ENCODE measurements around the gene RBM48.

Gene RBM48

DNA sequence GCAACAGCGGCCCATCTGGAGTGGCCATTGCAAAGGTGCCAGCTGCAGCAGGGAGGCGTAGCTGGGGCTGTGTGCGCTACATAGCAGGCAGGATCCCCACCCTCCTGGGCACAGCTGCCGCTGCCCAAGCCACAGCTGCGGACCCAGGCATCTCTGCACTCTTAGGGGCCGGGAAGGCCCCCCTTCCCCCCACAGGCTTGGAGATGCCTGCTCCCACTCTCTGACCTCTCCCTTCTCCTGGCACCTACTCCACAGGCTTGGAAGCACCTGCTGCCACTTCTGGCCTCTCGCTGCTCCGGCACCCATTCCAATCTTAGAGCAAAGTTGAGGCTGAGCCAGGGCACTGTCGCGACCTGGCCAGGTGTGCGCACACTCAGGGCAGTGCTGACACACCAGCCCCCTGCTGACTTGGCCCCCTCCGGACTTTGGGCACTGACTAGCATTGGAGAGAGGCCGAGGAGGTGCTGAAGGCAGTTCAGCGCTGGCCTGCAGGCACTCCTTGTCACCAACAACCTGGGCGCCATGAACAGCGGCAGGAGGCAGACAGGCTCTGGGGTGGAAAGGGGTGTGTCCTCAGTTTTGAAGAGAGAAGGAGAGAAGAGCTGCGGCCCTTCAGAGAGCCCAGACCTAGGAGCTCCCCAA, 18.4 kb downstream of the RBM48 start:
- no peak overlapping the region for H3K4me3 ChIP-seq (ENCODE audit: low read depth in 1 of 2, low read length in 2 of 2)
- no peak overlapping the region for H3K27ac ChIP-seq (ENCODE audit: low read depth, low read length)

DNA sequence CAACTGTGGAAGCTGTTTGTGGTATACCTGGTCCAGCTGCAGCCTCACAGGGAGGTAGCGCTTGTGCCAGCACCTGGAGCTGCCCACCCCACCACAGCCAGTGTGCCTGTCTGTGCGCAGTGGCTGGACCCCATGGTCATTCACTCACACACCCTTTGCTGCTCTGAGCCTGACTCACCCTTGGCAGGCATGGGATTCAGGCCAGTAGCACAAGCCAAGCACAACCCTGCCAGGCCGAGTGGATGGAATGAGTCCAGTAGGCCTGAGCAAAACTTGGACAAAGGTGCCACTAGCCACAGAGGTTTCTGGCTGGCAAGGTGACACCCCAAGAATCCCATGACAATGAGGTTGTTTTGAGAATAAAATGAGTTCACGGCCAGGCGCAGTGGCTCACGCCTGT, 19.0 kb downstream of the RBM48 start:
- Histone ChIP-seq H3K4me3 (ENCODE audit: low read depth in 1 of 2, low read length in 2 of 2) (no peak overlapping the region), H3K9ac (ENCODE audit: low read length) (no peak overlapping the region), H3K27me3 (ENCODE audit: control insufficient read depth in 1 of 2, insufficient read depth in 2 of 2, low read length in 2 of 2) (no peaks in the 10 kb centered on the region), H3K27ac (ENCODE audit: low read depth, low read length) (no peak overlapping the region), H3K4me1 (ENCODE audit: insufficient read depth, low read length) (no peaks in the 10 kb centered on the region), H3K36me3 (ENCODE audit: insufficient read depth, low read length) (no peaks in the 10 kb centered on the region), H3K9me3 (ENCODE audit: low read length) (no peaks in the 10 kb centered on the region)

More for the DNA sequence above, 18.4 kb downstream of the RBM48 start:
- no peaks in the 10 kb centered on the region for H3K27me3 ChIP-seq (ENCODE audit: control insufficient read depth in 1 of 2, insufficient read depth in 2 of 2, low read length in 2 of 2)
- H3K9ac ChIP-seq (ENCODE audit: low read length) = no peak overlapping the region
- H3K4me1 ChIP-seq (ENCODE audit: insufficient read depth, low read length) = no peaks in the 10 kb centered on the region
- no peaks in the 10 kb centered on the region for H3K36me3 ChIP-seq (ENCODE audit: insufficient read depth, low read length)
- no peaks in the 10 kb centered on the region for H3K9me3 ChIP-seq (ENCODE audit: low read length)

DNA sequence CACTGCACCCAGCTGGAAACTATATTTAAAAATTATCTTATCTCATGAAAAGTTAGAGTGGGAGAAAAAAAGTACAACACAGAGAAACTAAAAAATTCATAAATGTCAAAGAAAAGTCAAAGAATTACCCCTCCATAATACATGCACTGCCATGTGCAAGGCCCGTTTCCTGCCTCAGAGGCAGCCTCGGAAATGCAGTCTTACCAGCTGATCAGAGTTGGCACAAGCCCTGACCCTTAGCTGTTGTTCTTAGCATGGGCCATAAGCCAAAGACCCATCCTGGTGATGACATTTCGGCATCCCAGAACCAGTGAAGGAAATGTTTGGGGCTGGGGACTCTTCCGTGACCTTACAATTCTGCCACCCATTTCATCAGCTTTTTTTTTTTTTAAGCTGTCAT, 21.6 kb downstream of the RBM48 start:
- Histone ChIP-seq H3K4me3 (ENCODE audit: low read depth in 1 of 2, low read length in 2 of 2) (no peak overlapping the region), H3K27me3 (ENCODE audit: control insufficient read depth in 1 of 2, insufficient read depth in 2 of 2, low read length in 2 of 2) (no peaks in the 10 kb centered on the region), H3K4me1 (ENCODE audit: insufficient read depth, low read length) (no peaks in the 10 kb centered on the region), H3K9ac (ENCODE audit: low read length) (no peak overlapping the region), H3K9me3 (ENCODE audit: low read length) (no peaks in the 10 kb centered on the region), H3K36me3 (ENCODE audit: insufficient read depth, low read length) (no peaks in the 10 kb centered on the region), H3K27ac (ENCODE audit: low read depth, low read length) (no peak overlapping the region)

DNA sequence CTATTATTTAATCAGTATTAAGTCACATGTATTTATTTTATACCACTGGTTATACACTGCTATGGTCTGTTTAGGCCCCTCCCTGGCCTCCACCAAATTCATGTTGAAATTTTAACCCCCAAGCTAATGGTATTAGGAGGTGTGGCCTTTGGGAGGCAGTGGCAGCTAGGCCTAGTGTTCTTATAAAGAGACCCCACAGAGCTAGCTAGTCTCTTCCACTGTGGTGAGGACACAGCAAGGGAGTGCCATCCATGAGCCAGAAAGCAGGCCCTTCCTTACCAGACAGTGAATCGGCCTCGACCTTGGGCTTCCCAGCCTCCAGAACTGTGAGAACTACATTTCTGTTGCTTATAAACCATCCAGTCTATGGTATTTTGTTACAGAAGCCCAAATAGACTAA, 28.7 kb downstream of the RBM48 start:
- Histone ChIP-seq H3K27ac (ENCODE audit: low read depth, low read length) (no peak overlapping the region), H3K4me1 (ENCODE audit: insufficient read depth, low read length) (no peaks in the 10 kb centered on the region), H3K9me3 (ENCODE audit: low read length) (no peaks in the 10 kb centered on the region), H3K36me3 (ENCODE audit: insufficient read depth, low read length) (peaks cover 3% of the 10 kb centered on the region), H3K9ac (ENCODE audit: low read length) (no peak overlapping the region), H3K4me3 (ENCODE audit: low read depth in 1 of 2, low read length in 2 of 2) (no peak overlapping the region), H3K27me3 (ENCODE audit: control insufficient read depth in 1 of 2, insufficient read depth in 2 of 2, low read length in 2 of 2) (no peaks in the 10 kb centered on the region)

DNA sequence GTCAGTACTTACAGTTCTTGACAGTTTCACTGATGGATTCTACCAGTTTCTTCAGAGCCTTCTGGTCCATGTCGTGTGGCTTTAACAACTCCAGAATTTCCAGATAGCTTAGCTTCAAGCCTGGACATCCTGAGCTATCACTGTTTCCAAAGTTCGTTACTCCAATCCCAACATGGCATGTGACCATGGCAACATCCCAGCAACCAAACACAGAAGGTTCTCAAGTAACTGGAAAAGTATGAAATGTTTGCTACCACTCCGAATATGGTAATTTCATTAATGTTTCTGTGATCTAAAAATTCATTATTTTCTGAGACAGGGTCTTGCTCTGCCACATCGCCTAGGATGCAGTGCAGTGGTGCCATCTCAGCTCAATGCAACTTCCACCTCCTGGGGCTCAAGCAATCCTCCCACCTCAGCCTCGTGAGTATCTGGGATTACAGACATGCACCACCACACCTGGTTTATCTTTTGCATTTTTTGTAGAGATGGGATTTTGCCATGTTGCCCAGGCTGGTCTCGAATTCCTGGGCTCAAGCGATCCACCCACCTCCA, 29.3 kb downstream of the RBM48 start:
- Histone ChIP-seq H3K27ac (ENCODE audit: low read depth, low read length) (no peak overlapping the region), H3K9me3 (ENCODE audit: low read length) (no peaks in the 10 kb centered on the region), H3K4me1 (ENCODE audit: insufficient read depth, low read length) (no peaks in the 10 kb centered on the region), H3K9ac (ENCODE audit: low read length) (no peak overlapping the region), H3K36me3 (ENCODE audit: insufficient read depth, low read length) (peaks cover 3% of the 10 kb centered on the region), H3K27me3 (ENCODE audit: control insufficient read depth in 1 of 2, insufficient read depth in 2 of 2, low read length in 2 of 2) (no peaks in the 10 kb centered on the region), H3K4me3 (ENCODE audit: low read depth in 1 of 2, low read length in 2 of 2) (no peak overlapping the region)

DNA sequence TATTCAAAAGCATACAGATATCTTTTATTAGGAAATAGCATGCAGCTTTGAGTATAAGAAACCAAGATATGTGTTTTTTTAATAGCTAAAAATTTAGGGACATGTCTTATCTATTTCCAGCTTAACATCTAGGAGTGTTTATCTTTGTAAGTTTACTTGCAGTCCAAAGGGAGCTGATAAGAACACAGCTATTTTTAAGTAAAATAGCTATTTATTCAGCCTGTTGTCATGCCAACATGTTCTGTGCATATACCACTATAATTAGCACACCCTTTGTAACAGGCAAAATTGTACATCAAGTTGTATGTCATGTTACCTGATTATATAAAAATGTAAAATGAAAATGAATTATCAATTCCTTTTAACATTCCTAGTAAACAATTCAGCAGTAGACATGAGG, 32.0 kb downstream of the RBM48 start:
- Histone ChIP-seq H3K27ac (ENCODE audit: low read depth, low read length) (no peak overlapping the region), H3K4me1 (ENCODE audit: insufficient read depth, low read length) (no peaks in the 10 kb centered on the region), H3K9ac (ENCODE audit: low read length) (no peak overlapping the region), H3K9me3 (ENCODE audit: low read length) (no peaks in the 10 kb centered on the region), H3K4me3 (ENCODE audit: low read depth in 1 of 2, low read length in 2 of 2) (no peak overlapping the region), H3K27me3 (ENCODE audit: control insufficient read depth in 1 of 2, insufficient read depth in 2 of 2, low read length in 2 of 2) (no peaks in the 10 kb centered on the region), H3K36me3 (ENCODE audit: insufficient read depth, low read length) (peaks cover 19% of the 10 kb centered on the region)

DNA sequence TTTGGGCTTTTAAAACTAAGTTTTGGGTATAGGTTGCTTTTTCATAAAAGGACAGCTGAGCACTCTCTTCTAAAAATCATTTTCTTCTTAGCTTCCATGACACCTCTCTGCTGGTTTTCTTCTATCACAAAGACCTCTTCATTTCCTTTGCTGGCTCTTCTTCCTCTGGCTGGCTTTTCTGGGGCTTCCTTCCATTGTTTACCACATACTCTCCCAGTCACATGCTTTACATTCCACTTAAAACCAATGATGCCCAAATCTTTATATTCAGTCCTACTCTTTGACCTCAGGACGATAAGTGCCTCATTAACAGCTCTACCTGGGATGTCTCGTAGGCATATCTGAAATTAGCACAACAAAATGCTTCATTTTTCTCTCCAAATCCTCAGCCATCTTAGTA, 34.8 kb downstream of the RBM48 start:
- H3K9me3 ChIP-seq (ENCODE audit: low read length) = no peaks in the 10 kb centered on the region
- H3K27ac ChIP-seq (ENCODE audit: low read depth, low read length) = no peak overlapping the region
- H3K9ac ChIP-seq (ENCODE audit: low read length) = no peak overlapping the region
- no peaks in the 10 kb centered on the region for H3K27me3 ChIP-seq (ENCODE audit: control insufficient read depth in 1 of 2, insufficient read depth in 2 of 2, low read length in 2 of 2)
- H3K4me1 ChIP-seq (ENCODE audit: insufficient read depth, low read length) = no peaks in the 10 kb centered on the region
- H3K36me3 ChIP-seq (ENCODE audit: insufficient read depth, low read length) = peaks cover 29% of the 10 kb centered on the region
- H3K4me3 ChIP-seq (ENCODE audit: low read depth in 1 of 2, low read length in 2 of 2) = no peak overlapping the region

DNA sequence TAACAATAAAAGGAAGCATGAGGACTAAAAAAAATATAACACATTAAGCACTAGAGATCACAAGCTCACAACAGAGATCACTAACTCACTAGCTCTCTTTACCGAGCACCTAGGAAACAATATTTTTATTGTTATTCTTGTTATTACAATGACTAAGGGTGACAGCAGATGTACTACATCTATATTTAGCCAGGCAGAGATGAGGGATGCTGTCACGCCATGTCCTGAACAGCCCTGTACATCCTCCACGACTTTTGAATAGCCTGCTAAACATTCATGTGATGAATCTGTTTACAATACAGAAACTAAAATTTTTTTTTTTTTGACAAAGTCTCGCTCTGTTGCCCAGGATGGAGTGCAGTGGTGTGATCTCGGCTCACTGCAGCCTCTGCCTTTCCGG, 38.9 kb downstream of the RBM48 start:
- Histone ChIP-seq H3K9ac (ENCODE audit: low read length) (no peak overlapping the region), H3K27me3 (ENCODE audit: control insufficient read depth in 1 of 2, insufficient read depth in 2 of 2, low read length in 2 of 2) (no peaks in the 10 kb centered on the region), H3K4me1 (ENCODE audit: insufficient read depth, low read length) (no peaks in the 10 kb centered on the region), H3K27ac (ENCODE audit: low read depth, low read length) (no peak overlapping the region), H3K36me3 (ENCODE audit: insufficient read depth, low read length) (peaks cover 38% of the 10 kb centered on the region), H3K4me3 (ENCODE audit: low read depth in 1 of 2, low read length in 2 of 2) (no peak overlapping the region), H3K9me3 (ENCODE audit: low read length) (no peaks in the 10 kb centered on the region)

DNA sequence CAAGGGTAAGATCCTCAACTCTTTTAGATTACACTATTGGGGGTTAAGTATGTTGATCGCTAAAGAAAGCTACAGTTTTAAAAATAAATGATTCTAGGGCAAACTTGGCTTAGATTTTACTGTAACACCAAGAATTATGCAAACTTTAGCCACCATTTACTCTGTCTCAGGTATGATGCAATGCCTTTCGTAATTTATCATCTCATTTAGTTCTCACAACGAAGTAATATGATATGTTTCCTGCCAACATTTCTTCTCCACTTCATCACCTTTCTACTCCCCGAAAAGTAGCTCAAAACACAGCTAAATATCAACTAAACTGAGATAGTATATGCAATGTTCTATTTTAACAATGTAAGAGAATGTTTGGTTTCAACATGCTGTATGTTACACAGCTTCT, 40.5 kb downstream of the RBM48 start:
- Histone ChIP-seq H3K9ac (ENCODE audit: low read length) (no peak overlapping the region), H3K27ac (ENCODE audit: low read depth, low read length) (no peak overlapping the region), H3K4me1 (ENCODE audit: insufficient read depth, low read length) (no peaks in the 10 kb centered on the region), H3K27me3 (ENCODE audit: control insufficient read depth in 1 of 2, insufficient read depth in 2 of 2, low read length in 2 of 2) (no peaks in the 10 kb centered on the region), H3K4me3 (ENCODE audit: low read depth in 1 of 2, low read length in 2 of 2) (no peak overlapping the region), H3K9me3 (ENCODE audit: low read length) (no peaks in the 10 kb centered on the region), H3K36me3 (ENCODE audit: insufficient read depth, low read length) (peaks cover 29% of the 10 kb centered on the region)

DNA sequence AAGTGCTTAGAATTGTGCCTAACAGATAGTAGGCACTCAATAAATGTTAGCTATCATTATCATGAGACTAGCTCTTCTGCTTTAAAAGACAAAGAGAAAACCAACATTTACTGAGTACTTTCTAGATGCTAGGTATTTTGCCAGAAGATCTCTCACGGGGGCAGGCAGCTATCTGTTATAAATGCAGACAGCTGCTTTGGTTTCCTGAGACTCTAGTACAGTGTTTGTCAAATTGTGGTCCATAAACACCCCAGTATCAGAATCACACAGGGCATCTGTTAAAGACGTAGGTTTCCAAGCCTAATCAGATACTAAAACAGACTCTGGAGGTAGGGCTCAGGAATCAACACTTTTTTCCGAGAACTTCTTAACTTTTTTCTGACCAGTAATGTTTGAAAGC, 47.7 kb downstream of the RBM48 start:
- Histone ChIP-seq H3K27ac (ENCODE audit: low read depth, low read length) (no peak overlapping the region), H3K4me1 (ENCODE audit: insufficient read depth, low read length) (no peaks in the 10 kb centered on the region)

DNA sequence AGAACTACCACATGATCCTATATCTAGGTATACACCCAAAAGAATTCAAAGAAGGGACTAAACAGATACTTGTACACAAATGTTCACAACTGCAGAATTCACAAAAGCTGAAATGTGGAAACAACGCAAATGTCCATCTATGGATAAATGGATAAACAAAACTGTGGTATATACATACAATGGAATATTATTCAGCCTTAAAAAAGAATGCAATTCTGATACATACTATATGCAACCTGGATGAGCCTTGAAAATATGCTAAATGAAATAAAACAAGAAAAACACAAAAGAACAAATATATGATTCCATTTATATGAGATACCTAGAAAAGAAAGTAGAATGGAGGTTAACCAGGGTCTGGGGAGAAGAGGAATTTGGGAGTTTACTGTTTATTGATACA, 54.4 kb downstream of the RBM48 start:
- peaks cover 23% of the 10 kb centered on the region for H3K36me3 ChIP-seq (ENCODE audit: insufficient read depth, low read length)
- H3K27ac ChIP-seq (ENCODE audit: low read depth, low read length) = no peak overlapping the region
- no peaks in the 10 kb centered on the region for H3K27me3 ChIP-seq (ENCODE audit: control insufficient read depth in 1 of 2, insufficient read depth in 2 of 2, low read length in 2 of 2)
- no peak overlapping the region for H3K9ac ChIP-seq (ENCODE audit: low read length)
- H3K4me3 ChIP-seq (ENCODE audit: low read depth in 1 of 2, low read length in 2 of 2) = no peak overlapping the region
- no peaks in the 10 kb centered on the region for H3K9me3 ChIP-seq (ENCODE audit: low read length)
- H3K4me1 ChIP-seq (ENCODE audit: insufficient read depth, low read length) = peaks cover 17% of the 10 kb centered on the region

More for the DNA sequence above, 47.7 kb downstream of the RBM48 start:
- Histone ChIP-seq H3K36me3 (ENCODE audit: insufficient read depth, low read length) (peaks cover 52% of the 10 kb centered on the region), H3K27me3 (ENCODE audit: control insufficient read depth in 1 of 2, insufficient read depth in 2 of 2, low read length in 2 of 2) (no peaks in the 10 kb centered on the region), H3K9ac (ENCODE audit: low read length) (no peak overlapping the region), H3K9me3 (ENCODE audit: low read length) (no peaks in the 10 kb centered on the region), H3K4me3 (ENCODE audit: low read depth in 1 of 2, low read length in 2 of 2) (no peak overlapping the region)

DNA sequence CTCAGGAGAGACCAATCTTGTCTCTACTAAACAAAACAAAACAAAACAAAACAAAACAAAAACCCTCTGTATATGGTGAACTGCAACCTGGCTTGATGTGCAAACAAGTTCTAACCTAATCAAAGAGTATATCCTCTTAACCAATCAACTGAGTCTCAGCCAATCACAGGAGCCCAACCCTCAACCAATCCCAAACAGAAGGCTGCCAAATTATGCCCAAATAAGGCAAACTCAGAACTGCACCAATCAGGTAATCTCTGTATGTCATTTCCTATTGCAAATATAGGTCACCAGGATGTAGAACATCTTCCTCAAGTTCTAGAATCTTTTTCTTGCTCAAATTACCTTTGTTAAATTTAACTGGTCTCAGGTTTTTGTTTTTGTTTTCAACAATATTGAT, 56.4 kb downstream of the RBM48 start:
- Histone ChIP-seq H3K36me3 (ENCODE audit: insufficient read depth, low read length) (peaks cover 8% of the 10 kb centered on the region), H3K27me3 (ENCODE audit: control insufficient read depth in 1 of 2, insufficient read depth in 2 of 2, low read length in 2 of 2) (no peaks in the 10 kb centered on the region), H3K27ac (ENCODE audit: low read depth, low read length) (no peak overlapping the region), H3K4me3 (ENCODE audit: low read depth in 1 of 2, low read length in 2 of 2) (no peak overlapping the region), H3K9ac (ENCODE audit: low read length) (no peak overlapping the region), H3K9me3 (ENCODE audit: low read length) (no peaks in the 10 kb centered on the region), H3K4me1 (ENCODE audit: insufficient read depth, low read length) (peaks cover 29% of the 10 kb centered on the region)
